GM18498 (cell line): ENCODE results near the gene PVR.
"Not testable (repeated sequence)": the region's sequence is repeated elsewhere in the genome, so short reads cannot be mapped to it uniquely, and the experiment has no call there.

Experiments used
- ATAC-seq: cut with Tn5 transposase; IDR thresholded peaks from one replicate; pipeline ENCODE4 v1.9.1; 2021; ENCODE audit warnings: mild to moderate bottlenecking, moderate library complexity; ENCODE audit not compliant: unreplicated experiment

PVR gene

DNA sequence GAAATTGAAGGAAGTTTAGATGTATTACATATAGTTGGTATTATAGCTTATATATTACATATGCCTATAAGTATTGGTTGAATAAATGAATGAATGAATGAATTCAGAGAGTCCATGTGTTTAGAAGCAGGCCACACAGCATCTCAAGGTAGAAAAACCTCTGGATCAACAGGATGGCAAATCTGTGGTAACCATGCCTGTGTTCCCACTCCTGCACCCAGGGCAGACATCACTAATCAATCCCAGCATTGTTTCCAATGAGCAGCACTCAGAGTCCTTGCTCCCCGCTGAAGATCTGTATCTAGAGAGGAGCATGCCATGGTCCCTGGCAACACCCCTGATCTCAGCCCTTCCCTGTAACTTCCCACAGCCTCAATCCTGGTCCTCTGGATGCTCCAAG, 28.5 kb downstream of the PVR start:
- no peak for ATAC-seq

DNA sequence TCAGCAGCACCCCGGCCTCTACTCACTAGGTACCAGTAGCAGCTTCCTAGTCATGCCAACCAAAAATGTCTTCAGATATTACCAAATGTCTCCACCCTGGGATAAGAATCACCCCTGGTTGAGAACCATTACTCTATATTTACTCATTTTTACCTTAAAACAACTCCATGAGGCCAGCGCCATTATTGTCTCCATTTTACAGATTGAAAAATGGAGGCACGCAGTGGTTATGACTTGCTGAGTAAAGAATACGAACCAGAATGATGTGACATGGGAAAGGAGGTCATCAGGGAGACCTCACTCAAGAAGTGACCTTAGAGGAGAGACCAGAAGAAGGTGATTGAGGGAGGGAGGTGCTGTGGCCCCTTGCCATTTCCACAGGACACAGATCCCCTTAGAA, 29.8 kb downstream of the PVR start:
- ATAC-seq = no peak

GRCh38 chr19:44675521-44675920, 31.8 kb downstream of the PVR start:
- ATAC-seq = no peak

DNA sequence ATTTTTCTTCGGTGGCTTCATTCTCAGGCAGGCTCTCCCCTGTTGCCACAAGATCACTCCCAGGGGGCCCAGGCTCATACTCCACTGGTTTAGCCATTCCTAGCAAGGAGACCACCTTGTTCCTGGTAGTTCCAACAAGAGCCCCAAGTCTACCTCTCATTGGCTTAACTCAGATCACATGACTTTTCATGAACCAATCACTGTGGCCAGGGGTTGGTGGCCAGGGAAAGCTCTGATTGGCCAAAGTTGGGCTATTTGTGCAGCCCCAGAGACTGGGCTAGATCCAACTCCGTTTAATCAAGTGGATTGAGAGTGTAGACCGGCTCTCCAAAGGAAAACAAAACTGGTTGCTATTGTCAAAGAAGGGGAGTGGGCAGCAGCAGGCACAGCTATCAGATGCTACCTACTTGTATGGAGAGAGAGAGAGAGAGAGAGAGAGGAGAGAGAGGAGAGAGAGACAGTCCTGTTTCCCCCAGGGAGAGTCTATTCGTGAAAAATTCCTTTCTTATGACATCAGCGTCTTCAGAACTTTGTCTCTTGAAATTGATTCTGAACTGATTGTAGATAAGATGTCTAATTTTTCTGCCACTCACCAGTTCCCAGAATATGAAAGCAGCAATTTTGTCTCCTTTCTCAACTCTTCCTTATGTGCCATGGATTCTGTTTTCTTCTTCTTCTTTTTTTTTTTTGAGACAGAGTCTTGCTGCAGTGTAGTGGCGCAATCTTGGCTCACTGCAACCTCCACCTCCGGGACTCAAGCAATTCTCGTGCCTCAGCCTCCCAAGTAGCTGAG, 33.5 kb downstream of the PVR start:
- ATAC-seq = no peak

DNA sequence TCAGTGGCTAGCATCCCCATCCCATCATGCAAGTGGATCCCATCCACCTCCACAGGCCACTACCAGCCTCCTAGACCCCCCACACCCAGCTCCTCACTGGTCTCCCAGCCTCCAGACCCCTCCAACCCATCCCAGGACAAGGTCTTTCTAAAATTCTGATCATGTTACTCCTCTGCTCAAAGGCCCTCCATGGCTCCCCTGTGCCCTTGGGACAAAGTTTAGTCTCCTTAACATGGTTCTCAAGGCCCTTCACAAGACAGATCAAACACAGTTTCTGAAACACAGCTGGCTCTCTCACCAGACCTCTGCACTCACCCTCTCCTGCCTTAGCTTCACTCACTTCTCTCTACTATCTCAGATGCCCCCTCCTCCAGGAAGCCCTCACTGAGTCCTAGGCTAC, 36.8 kb downstream of the PVR start:
- ATAC-seq = no peak

DNA sequence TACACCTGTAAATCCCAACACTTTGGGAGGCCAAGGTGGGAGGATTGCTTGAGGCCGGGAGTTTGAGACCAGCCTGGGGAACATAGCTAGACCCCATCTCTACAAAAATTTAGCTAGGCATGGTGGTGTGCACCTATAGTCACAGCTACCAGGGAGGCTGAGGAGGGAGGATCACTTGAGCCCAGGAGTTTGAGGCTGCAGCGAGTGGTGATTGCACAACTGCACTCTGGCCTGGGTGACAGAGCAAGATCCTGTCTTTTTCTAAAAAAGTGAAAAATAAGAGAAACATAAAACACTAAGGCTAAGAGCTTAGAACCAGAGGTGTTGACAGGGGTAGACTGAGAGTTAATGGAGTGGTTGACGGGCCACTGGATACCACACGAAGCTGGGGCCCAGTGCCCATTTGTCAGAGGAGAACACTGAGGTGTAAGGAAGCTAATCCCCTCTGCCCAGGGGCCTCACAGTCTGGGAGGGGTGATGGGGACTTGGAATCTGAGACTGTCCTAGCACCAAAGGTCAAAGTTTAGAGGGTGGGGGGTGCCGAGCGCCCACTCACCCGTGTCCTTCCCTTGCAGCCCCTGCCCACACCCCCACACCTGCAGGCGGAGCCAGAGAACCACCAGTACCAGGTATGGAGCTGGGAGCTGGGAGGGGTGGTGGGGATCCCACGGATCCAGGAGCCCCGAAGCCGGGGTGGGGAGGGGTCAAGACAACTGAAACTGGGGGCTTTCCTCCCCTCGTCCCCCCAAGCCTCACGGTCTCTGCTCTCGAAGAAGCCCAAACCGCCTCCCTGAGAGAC, 38.5 kb downstream of the PVR start:
- no peak for ATAC-seq

DNA sequence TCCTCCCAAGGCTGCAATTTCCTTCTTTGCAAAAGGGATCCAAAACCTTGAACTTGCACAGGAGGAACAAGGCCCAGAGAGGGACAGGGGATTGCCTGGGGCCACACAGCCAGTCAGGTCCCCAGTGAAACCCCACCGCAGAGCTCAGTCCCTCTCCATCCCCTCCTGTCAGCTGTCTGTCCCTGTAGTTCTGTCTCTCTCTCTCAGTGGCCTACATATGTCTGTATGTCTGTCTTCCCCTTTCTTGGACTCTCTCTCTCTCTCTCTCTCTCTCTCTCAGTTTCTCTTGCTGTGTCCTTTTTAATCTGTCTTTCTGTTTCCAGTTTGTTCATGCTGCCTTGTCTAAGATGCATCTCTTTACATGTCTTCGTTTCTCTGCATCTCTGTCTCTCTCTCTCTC, 39.1 kb downstream of the PVR start:
- no peak for ATAC-seq

DNA sequence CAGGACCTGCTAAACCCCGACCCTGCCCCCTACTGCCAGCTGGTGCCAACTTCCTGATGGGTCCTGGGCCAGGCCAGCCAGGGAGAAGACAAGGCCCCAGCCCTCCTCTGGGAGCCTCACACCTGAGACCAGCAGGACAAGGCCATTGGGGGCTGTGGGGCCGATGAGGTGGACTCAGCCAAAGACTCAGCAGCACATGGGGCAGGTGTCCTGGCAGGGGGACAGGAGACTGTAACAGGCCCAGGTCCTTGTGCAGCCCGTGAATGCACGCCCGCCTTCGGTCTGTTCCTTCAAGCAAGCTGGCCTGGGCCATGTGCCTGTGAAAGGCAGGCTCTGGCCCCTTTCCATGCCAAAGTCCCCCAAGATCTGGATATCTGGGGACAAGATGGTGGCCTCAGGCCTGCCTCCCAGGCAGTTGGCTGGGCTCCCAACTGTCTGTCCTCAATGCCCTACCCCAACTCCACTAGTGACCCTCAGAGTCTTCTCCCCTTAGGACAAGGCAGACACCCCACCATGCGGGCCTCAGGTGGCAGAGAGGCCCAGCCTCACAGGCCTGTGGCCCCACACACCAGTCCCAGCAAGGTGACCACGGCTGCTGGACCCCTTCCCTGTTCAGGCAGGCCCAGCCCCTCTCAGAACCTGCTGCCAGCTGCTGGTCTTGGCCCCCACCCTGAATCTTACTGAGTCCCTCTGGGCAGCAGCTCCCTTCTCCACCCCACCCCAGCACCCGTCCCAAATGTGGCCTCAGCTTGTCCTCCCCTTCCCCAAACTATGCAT, 39.9 kb downstream of the PVR start:
- no peak for ATAC-seq

DNA sequence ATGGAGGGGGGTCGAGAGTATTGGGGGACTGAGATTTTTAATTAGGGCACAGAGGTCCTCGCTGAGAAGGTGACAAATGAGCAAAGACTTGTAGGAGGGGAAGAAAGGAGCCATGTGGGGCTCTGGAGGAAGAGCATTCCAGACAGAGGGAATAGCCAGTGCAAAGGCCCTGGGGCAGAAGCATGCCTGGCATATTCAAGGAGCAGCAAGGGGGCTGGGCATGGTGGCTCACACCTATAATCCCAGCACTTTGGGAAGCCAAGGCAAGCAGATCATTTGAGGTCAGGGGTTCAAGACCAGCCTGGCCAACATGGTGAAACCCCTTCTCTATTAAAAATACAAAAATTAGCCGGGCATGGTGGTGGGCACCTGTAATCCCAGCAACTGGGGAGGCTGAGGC, 40.7 kb downstream of the PVR start:
- not testable (repeated sequence) for ATAC-seq

DNA sequence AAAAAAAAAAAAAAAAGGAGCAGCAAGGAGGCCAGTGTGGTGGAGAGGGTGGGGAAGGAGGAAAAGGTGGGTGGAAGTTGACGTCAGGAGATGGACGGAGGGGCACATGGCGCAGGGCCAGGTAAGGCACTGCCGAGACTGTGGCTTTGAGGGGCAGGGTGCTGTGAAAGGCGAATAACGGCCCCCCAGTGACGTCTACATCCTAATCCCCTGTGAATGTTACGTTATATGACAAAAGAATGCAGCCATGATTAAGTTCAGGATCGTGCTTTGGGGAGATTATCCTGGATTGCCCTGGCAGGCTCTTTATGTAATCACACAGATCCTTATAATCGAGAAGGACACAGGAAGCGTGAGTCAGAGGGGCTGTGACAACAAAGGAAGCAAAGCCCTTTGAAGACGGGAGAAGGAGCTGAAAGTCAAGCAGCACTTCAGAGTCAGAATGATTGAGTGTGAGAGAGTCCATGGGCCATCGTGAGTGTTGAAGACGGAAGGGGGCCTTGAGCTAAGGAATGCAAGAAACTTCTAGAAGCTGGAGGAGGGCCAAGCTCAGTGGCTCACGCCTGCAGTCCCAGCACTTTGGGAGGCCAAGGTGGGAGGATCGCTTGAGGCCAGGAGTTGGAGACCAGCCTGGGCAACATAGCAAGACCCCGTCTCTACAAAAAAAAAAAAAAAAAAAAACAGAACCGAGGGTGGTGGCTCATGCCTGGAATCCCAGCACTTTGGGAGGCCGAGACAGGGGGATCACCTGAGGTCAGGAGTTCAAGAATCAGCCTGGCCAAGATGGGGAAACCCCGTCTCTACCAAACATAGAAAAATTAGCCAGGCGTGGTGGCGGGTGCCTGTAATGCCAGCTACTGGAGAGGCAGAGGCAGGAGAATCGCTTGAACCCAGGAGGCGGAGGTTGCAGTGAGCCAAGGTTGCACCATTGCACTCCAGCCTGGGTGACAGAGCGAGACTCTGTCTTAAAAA, 41.5 kb downstream of the PVR start:
- no peak for ATAC-seq

DNA sequence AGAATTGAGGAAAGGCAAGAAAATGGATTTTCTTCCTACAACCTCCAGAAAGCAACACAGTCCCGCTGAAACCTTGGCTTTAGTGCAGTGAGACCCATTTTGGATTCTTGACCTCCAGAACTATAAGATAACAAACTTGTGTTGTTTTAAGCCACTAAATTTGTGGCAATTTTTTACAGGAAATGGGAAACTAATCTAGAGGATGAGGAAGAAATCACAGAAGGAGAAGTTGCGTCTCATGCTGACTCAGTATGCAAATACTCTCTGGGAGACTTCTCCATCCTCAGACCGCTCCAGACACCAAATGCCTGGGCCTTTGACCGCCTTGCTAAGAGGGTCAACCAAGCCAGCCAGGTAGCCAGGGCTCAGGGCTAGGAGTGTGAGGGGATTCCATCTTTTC, 42.2 kb downstream of the PVR start:
- ATAC-seq = no peak

GRCh38 chr19:44686896-44687295, 43.2 kb downstream of the PVR start:
- no peak for ATAC-seq

DNA sequence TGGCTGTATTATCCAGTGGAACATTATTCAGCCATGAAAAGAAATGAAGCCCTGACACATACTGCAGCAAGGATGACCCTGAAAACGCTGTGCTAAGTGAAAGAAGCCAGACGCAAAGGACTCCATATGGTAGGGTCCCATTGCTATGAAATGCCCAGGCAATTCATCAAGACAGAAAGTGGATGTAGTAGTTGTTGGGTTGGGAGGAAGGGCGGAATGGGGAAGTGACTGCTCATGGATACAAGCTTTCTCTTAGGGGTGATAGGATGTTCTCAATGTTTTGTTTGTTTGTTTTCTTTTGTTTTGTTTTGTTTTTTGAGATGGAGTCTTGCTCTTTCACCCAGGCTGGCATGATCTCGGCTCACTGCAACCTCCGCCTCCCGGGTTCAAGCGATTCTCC, 44.2 kb downstream of the PVR start:
- no peak for ATAC-seq

DNA sequence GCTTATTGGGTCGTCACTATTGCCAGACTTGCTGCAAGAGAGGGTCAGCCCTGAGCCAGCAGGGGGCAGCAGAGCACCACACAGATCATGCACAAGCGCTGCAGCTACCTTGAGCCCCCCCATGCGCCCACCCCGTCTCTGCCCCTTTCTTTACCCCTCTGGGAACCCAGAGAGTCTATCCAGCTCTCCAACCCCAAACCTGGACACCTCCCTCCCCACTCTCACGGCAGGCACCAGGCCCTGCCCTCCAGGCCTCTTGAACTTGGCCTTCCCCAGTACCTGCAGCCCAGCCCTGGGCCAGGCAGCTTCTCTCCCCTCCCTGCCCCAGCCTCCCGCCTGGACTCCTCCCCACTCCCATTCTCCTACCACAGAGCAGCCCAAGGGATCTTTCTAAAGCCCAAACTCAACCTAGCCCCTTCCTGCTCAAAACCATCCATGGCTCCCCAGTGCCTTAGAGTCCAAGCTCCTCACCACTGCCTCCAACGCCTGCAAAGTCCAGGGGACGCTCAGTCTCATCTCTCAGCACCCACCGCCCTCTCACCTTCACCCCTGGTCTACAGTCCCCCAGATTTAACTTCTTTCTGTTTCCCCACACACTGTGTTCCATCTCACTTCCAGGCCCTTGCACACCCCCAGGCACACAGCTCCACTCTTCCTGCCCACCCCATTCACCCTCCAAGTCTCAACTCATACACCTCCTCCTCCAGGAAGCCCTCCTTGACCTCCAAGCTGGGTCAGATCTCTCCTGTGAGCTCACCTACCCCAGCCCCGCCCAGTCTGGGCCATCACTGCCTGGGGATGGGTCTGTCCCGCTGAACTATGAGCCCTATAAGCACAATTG, 45.8 kb downstream of the PVR start:
- ATAC-seq = no peak

DNA sequence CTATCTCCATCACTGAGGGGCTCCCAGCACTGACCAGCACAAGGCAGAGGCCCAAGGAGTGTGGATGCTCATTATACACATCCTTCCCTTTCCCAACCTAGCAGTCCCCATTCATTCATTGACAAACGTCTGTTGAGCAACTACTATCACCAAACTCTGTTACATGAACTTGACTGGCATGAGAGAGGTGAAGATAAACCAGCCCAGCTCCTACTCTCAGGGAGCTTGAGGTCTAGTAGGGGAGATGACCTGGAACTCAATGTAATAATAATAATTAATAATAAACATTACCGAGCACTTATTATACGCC, 46.4 kb downstream of the PVR start:
- ATAC-seq = no peak

- ATAC-seq = no peak
These were observed 48.6 kb downstream of the PVR start for GRCh38 chr19:44692379-44692721.

- ATAC-seq = no peak
These were observed 50.5 kb downstream of the PVR start for GRCh38 chr19:44694184-44694579.

GRCh38 chr19:44696939-44697669, 53.4 kb downstream of the PVR start:
- ATAC-seq = no peak

DNA sequence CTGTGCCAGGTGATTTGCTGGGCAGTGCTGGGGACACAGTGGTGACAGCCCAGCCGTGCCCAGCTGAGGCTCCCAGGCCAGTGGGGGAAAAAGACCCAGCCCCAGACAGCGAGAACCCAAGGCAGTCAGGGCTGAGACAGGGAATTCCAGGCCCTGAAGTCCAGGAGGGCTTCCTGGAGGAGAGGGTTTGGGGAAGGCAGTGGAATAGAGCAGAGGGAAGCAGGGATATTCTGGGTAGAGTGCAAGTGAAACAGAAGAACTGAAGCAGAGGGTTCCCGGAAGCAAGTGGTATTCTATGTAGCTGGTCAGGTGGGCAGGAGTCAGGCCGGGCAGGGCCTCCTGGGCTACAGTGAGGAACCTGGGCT, 53.9 kb downstream of the PVR start:
- no peak for ATAC-seq
